ENCODE measurements around the gene ZC3H12C.

ZC3H12C gene

GRCh38 chr11:110147962-110148709 is 54.9 kb downstream of the ZC3H12C start:
- no peak for DNase-seq

- no peak for DNase-seq
Measured at GRCh38 chr11:110148775-110149744, 55.9 kb downstream of the ZC3H12C start.

GRCh38 chr11:110152199-110152598 is 59.0 kb downstream of the ZC3H12C start:
- no peak for DNase-seq

- DNase-seq, result no peak
Measured at GRCh38 chr11:110153474-110153873, 60.3 kb downstream of the ZC3H12C start.

GRCh38 chr11:110156503-110156902 is 63.3 kb downstream of the ZC3H12C start:
- DNase-seq, result no peak

- no peak for DNase-seq
Measured at GRCh38 chr11:110158317-110159200, 65.4 kb downstream of the ZC3H12C start.

- DNase-seq, result no peak
Measured at GRCh38 chr11:110159476-110159875, 66.3 kb downstream of the ZC3H12C start.

GRCh38 chr11:110160016-110160415 is 66.8 kb downstream of the ZC3H12C start:
- no peak for DNase-seq

- no peak for DNase-seq
Measured at GRCh38 chr11:110160437-110160836, 67.2 kb downstream of the ZC3H12C start.

GRCh38 chr11:110161061-110161460 is 67.9 kb downstream of the ZC3H12C start:
- no peak for DNase-seq

- no peak for DNase-seq
Measured at GRCh38 chr11:110162216-110162615, 69.0 kb downstream of the ZC3H12C start.

GRCh38 chr11:110165039-110165925 is 72.1 kb downstream of the ZC3H12C start:
- DNase-seq, result no peak

GRCh38 chr11:110168033-110168803 is 75.0 kb downstream of the ZC3H12C start:
- no peak for DNase-seq

GRCh38 chr11:110169738-110170137 is 76.5 kb downstream of the ZC3H12C start:
- DNase-seq, result no peak

GRCh38 chr11:110172468-110173065 is 79.4 kb downstream of the ZC3H12C start:
- no peak for DNase-seq

- peak in 29 of 51 donors; percentile 5 to 68 (median 32) for DNase-seq
Measured at GRCh38 chr11:110173811-110174644, 80.8 kb downstream of the ZC3H12C start.

- DNase-seq, result no peak
Measured at GRCh38 chr11:110174645-110175310, 81.6 kb downstream of the ZC3H12C start.
